ENCODE results near the gene ATPAF1. TPM values are rescaled to one million over a fixed set of nuclear protein-coding genes. Genes with fewer than 3 reads are reported as not detected.
"Not testable (repeated sequence)": the region's sequence is repeated elsewhere in the genome, so short reads cannot be mapped to it uniquely, and the experiment has no call there.

ATPAF1 gene
- total RNA-seq, 3 donors from 2014 or later: 42.3 to 68.8 (median 44.8) TPM

DNA sequence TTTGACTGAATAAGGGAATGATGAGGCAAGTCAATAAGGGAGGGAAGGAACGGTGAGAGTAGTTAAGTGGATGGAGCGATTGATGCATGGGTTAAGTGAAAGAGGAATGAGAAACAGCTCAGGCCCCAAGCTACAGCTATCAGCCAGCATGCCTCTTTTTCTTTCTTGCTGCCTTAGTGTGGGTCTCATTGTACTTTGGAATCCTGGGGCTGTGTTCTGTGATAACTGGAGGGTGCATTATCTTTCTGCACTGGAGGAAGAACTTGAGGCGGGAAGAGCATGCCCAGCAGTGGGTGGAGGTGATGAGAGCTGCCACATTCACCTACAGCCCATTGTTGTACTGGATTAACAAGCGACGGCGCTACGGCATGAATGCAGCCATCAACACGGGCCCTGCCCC, 4.5 kb upstream of the ATPAF1 start:
- Histone ChIP-seq H3K27ac (no peak overlapping the region), H3K36me3 (no peaks in the 10 kb centered on the region), H3K4me3 (no peak overlapping the region), H3K27me3 (no peaks in the 10 kb centered on the region), H3K9me3 (no peaks in the 10 kb centered on the region), H3K4me1 (no peaks in the 10 kb centered on the region)
- no peak for TF ChIP-seq POLR2AphosphoS5 (IDR thresholded peaks at IDR 0.05)
- no peak for TF ChIP-seq POLR2A (IDR thresholded peaks at IDR 0.05)
- TF ChIP-seq, protein P1, sequence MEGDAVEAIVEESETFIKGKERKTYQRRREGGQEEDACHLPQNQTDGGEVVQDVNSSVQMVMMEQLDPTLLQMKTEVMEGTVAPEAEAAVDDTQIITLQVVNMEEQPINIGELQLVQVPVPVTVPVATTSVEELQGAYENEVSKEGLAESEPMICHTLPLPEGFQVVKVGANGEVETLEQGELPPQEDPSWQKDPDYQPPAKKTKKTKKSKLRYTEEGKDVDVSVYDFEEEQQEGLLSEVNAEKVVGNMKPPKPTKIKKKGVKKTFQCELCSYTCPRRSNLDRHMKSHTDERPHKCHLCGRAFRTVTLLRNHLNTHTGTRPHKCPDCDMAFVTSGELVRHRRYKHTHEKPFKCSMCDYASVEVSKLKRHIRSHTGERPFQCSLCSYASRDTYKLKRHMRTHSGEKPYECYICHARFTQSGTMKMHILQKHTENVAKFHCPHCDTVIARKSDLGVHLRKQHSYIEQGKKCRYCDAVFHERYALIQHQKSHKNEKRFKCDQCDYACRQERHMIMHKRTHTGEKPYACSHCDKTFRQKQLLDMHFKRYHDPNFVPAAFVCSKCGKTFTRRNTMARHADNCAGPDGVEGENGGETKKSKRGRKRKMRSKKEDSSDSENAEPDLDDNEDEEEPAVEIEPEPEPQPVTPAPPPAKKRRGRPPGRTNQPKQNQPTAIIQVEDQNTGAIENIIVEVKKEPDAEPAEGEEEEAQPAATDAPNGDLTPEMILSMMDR (IDR thresholded peaks at IDR 0.05): no peak
- intact Hi-C loops (cut with DNase I; ENCODE audit: low total_unique reads): no loop called here
- DNase-seq (ENCODE audit: low spot score in 2 of 2): no peak

DNA sequence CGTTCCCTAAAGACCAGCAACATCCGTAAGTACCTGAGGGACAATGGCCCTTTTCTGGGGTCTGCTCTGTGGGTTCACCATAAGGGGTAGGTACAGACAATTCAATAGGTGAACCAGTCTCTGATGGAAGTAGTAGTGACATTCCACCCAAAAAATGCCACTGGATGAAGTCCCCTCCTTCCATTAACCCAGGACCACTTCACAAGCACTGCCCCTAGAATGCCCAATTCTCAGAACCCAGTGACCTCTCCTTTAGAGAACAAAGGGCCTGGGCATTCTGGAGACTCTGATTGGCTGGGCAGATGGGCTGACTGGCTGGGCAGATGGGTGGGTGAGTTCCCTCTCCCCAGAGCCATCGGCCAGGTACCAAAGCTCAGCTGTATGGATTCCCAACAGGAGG, 3.4 kb upstream of the ATPAF1 start, which contains the start of gene TEX38:
TEX38 (plus strand) TSS at position 301 of the 400 bp plus-strand sequence; CDS start at position 382, 81 bp downstream.
- no peak for DNase-seq (ENCODE audit: low spot score in 2 of 2)

DNA sequence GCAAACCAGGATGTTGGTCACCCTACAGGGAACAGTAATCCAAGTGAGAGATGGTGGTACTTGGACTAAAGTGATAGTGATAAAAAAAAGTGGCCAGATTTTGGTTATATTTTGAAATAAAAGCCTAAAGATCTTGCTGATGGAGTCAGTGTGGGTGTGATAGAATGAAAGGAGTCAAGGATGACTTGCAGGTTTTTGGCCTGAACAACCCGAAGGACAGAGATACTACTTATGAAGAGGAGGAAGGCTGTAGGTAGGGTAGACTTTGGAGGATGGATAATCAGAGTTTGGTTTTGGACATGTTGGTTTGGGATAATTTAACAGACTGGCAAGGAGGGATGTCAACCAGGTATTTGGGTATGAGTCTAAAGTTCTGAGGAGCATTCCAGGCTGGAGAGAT, 2.0 kb upstream of the ATPAF1 start:
- Histone ChIP-seq H3K4me1 (peaks cover 0 to 11% of the 10 kb centered on the region in 2 donors), H3K9me3 (no peaks in the 10 kb centered on the region), H3K27ac (no peak overlapping the region), H3K27me3 (no peaks in the 10 kb centered on the region), H3K36me3 (no peaks in the 10 kb centered on the region), H3K4me3 (no peak overlapping the region)
- DNase-seq (ENCODE audit: low spot score in 2 of 2): no peak
- TF ChIP-seq POLR2AphosphoS5 (IDR thresholded peaks at IDR 0.05): no peak
- TF ChIP-seq POLR2A (IDR thresholded peaks at IDR 0.05): no peak
- TF ChIP-seq, protein P1 (IDR thresholded peaks at IDR 0.05): no peak
- intact Hi-C loops (cut with DNase I; ENCODE audit: low total_unique reads): no loop called here

More for the DNA sequence above, 3.4 kb upstream of the ATPAF1 start, which contains the start of gene TEX38:
- Histone ChIP-seq H3K9me3 (no peaks in the 10 kb centered on the region), H3K36me3 (no peaks in the 10 kb centered on the region), H3K27ac (no peak within 1 kb of the TSS), H3K4me3 (no peak within 1 kb of the TSS), H3K4me1 (peaks cover 0 to 7% of the 10 kb centered on the region in 2 donors), H3K27me3 (no peaks in the 10 kb centered on the region)
- intact Hi-C loops (cut with DNase I; ENCODE audit: low total_unique reads): no loop called here
- TF ChIP-seq POLR2A (IDR thresholded peaks at IDR 0.05): no peak
- TF ChIP-seq, protein P1 (IDR thresholded peaks at IDR 0.05): no peak
- no peak for TF ChIP-seq POLR2AphosphoS5 (IDR thresholded peaks at IDR 0.05)

DNA sequence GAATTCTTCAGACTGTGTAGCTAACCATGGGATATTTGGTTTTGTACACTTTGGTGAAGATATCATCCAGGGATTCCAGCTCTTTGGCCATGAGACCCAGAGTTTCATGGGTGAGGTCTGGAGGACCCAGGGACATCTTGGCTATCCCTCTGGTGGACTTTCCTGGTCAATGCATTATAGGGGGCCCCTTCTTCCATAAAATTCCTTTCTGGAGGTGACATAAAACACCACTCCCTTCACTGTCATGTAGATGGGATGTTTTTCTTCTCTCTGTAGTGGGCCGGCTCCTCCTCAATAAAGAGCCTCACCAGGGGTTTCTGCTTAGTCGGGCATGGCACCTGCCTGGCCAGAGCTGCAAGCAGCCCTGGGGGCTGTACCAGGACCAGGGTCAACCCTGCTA, 2.2 kb downstream of the ATPAF1 start:
- H3K27me3 ChIP-seq: no peaks in the 10 kb centered on the region
- peaks cover 0 to 11% of the 10 kb centered on the region in 2 donors for H3K4me1 ChIP-seq
- intact Hi-C loops (cut with DNase I; ENCODE audit: low total_unique reads): no loop called here
- no peak for DNase-seq (ENCODE audit: low spot score in 2 of 2)
- no peak overlapping the region for H3K4me3 ChIP-seq
- no peaks in the 10 kb centered on the region for H3K9me3 ChIP-seq
- peaks cover 4% of the 10 kb centered on the region for H3K36me3 ChIP-seq
- TF ChIP-seq POLR2AphosphoS5 (IDR thresholded peaks at IDR 0.05) (no peak), POLR2A (IDR thresholded peaks at IDR 0.05) (no peak)
- TF ChIP-seq, protein P1 (IDR thresholded peaks at IDR 0.05): no peak
- no peak overlapping the region for H3K27ac ChIP-seq

DNA sequence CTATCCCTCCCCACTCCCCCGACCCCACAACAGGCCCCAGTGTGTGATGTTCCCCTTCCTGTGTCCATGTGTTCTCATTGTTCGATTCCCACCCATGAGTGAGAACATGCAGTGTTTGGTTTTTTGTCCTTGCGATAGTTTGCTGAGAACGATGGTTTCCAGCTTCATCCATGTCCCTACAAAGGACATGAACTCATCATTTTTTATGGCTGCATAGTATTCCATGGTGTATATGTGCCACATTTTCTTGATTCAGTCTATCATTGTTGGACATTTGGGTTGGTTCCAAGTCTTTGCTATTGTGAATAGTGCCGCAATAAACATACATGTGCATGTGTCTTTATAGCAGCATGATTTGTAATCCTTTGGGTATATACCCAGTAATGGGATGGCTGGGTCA, 5.2 kb downstream of the ATPAF1 start:
- H3K4me1 ChIP-seq: peaks cover 0 to 11% of the 10 kb centered on the region in 2 donors
- intact Hi-C loops (cut with DNase I; ENCODE audit: low total_unique reads); H3K9me3 ChIP-seq; H3K27me3 ChIP-seq; H3K36me3 ChIP-seq; DNase-seq (ENCODE audit: low spot score in 2 of 2); H3K27ac ChIP-seq; H3K4me3 ChIP-seq: not testable (repeated sequence)

DNA sequence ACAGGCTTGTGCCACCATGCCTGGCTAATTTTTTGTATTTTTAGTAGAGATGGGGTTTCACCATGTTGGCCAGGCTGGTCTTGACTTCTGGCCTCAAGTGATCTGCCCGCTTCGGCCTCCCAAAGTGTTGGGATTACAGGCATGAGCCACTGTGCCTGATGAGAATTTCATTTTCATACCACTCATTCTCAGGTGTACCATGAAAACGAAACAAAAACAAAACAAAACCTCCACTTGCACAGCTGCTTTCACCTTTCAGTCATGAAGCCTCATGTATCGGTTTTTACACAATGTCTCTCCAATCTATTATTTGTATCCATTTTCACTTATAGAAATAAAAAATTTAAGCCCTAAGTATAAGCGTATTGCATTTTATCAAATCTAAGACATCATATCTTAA, 8.0 kb downstream of the ATPAF1 start:
- intact Hi-C loops (cut with DNase I; ENCODE audit: low total_unique reads); H3K4me1 ChIP-seq; H3K27me3 ChIP-seq; H3K27ac ChIP-seq; H3K4me3 ChIP-seq; DNase-seq (ENCODE audit: low spot score in 2 of 2); H3K36me3 ChIP-seq; H3K9me3 ChIP-seq: not testable (repeated sequence)
